Stimulated activated CD4-positive, alpha-beta T cell treated with anti-CD3 and anti-CD28 coated beads, Interleukin-12 subunit alpha, Interleukin-12 subunit beta, amount 100 ng/mL, for 48 hours (primary cell): ENCODE results near the gene WFDC8.
"Not testable (repeated sequence)": the region's sequence is repeated elsewhere in the genome, so short reads cannot be mapped to it uniquely, and the experiment has no call there.

ENCODE experiments used
- DNase-seq, 3 donors: peaks; one replicate each; pipeline ENCODE4 v3.0.0-alpha.2; 2020; ENCODE audit warnings: low read depth in 2 of 3, low spot score in 1 of 3

Gene WFDC8

GRCh38 chr20:45579184-45579583, at the start of gene WFDC8:
TSS of gene WFDC8 (minus strand) at chr20:45579284. CDS start at chr20:45579247, 37 bp downstream.
- DNase-seq = no peak

DNA sequence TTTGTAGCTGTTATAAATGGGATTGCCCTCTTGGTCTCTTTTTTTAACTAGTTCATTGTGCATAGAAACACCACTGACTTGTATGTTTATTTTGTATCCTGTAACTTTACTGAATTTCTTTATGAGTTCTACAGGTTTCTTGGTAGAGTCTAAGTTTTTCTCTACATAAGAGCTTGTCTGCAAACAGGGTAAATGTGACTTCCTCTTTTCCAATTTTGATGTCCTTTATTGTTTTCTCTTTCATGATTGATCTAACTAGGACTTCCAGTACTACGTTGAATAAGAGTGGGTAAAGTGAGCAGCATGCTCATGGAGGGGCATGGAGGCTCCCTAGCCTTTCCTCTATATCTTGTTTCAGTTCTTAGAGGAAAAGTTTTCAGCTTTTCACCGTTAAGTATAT, 47.5 kb upstream of the WFDC8 start:
- DNase-seq = no peak

DNA sequence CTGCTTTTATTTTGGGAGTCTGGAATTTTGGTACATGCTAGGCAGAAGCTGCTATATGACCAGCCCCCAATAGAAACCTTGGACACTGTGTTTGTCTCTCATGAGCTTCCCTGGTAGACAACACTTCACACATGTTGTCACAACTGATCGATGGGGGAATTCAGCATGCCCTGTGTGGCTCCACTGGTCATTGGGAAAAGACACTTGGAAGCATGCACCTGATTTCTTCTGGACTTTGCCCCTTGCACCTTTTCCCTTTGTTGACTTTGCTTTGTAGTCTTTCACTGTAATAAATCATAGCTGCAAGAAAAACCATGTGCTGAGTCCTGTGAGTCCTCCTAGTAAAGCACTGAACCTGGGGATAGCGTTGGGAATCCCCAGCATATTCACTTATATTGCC, 42.5 kb upstream of the WFDC8 start:
- DNase-seq = no peak

- DNase-seq = no peak
Measured at GRCh38 chr20:45617591-45617990, 38.5 kb upstream of the WFDC8 start.

GRCh38 chr20:45612314-45612713, 33.2 kb upstream of the WFDC8 start:
- DNase-seq = no peak

GRCh38 chr20:45611054-45611453, 32.0 kb upstream of the WFDC8 start:
- DNase-seq = peak; percentile 49 to 59 (median 58)

DNA sequence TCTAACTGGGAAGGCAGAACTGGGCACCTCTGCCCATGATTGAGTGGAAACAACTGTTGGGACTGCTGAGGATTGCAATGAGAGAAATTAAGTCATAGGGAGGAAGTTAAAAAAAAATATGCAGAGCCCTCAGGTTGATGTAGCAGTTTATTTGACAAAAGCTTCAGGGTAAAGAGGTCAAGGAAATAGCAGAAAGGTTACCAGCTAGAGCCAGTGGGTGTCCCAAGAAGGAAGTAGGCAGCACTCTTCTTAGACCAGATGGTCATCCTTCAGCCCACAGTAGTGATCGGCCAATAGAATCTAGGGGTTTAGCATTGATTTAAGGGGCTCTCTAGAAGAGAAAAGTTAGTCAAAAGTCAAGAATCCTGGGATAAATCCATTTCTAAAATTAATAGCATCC, 28.7 kb upstream of the WFDC8 start:
- no peak for DNase-seq

DNA sequence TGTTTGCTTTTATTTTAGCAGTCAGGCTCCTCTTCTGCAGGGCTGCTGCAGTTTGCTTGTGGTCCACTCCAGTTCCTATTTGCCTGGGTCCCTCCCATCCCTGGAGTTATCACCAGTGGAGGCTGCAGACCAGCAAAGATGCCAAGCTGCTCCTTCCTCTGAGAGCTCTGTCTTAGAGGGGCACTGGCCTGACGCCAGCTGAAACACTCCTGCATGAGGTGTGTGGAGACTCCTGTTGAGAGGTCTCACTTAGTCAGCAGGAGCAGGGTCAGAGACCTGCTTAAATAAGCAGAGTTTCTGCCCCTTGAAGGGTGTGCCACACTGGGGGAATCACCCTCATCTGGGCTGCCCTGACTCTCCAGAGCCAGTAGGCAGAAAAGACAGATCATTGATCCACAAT, 16.2 kb upstream of the WFDC8 start:
- DNase-seq = no peak

GRCh38 chr20:45593498-45593897, 14.4 kb upstream of the WFDC8 start:
- DNase-seq = no peak

DNA sequence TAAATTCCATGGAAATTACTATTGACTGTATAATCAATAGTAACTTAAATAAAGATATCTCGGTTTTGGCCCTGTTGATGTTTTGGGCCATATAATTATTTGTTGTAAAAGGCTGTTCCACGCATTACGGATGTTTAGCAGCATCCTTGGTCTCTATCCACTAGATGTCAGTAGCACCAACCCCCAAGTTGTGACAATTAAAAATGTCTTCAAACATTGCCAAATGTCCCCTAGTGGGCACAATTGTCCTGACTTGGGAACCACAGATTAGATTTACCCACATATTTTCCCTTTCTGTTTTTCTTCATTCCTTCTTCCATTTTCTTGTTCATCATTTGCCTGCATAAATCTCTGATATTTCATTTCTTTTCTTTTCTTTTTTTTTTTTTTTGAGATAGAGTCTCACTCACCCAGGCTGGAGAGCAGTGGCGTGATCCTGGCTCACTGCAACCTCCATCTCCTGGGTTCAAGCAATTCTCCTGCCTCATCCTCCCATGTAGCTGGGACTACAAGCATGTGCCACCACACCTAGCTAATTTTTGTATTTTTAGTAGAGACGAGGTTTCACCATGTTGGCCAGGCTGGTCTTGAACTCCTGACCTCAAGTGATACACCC, 13.6 kb upstream of the WFDC8 start:
- peak in 2 of 3 donors; percentile 5 to 30 for DNase-seq

GRCh38 chr20:45589725-45590124, 10.6 kb upstream of the WFDC8 start:
- no peak for DNase-seq

DNA sequence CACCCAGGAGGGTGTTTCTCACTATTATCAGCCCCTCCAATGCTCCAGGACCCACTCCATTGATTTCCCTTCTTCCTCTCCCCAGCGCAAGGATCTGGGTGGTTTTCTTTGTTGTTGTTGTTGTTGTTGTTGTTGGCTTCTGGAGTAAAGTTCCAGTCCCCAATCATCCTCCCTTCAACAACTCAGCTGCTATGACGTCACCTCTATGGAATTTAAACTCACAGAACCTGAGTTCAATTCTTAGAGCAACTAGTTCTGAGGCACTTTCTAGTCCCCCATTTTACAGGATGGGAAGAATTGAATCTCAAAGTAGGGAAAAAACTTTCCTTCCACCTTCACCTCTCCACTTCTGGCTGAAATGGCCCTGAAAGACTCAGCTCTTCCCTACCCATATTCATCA, 9.7 kb upstream of the WFDC8 start:
- no peak for DNase-seq

GRCh38 chr20:45585986-45586385, 6.9 kb upstream of the WFDC8 start:
- DNase-seq = not testable (repeated sequence)

DNA sequence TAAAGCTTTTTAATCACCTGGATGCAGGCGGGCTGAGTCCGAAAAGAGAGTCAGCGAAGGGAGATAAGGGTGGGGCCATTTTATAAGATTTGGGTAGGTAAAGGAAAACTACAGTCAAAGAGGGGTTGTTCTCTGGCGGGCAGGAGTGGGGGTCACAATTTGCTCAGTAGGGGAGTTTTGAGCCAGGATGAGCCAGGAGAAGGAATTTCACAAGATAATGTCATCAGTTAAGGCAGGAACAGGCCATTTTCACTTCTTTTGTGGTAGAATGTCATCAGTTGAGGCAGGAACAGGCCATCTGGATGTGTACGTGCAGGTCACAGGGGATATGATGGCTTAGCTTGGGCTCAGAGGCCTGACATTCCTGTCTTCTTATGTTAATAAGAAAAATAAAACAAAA, 5.2 kb upstream of the WFDC8 start:
- not testable (repeated sequence) for DNase-seq

GRCh38 chr20:45583502-45583901, 4.4 kb upstream of the WFDC8 start:
- no peak for DNase-seq

GRCh38 chr20:45581702-45582101, 2.6 kb upstream of the WFDC8 start:
- DNase-seq = no peak

DNA sequence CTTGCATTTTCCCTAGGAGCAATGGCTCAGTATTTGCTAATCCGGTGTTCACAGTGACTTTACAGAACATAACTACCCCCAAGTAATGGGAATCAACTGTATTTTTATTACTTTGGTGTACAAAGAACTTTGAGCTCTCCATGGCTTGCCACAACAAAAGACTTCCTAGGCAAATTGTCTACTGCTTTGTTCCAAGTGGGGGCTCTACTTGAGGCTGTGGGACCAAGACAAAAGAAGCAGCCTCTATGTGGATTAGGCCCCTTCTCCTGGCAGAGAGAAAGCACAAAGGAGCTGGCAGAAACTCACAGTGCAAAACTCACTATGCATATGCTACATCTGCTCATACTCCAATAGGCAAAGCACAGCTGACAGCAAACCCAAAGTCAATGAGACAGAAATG, 853 bp downstream of the WFDC8 start:
- no peak for DNase-seq

GRCh38 chr20:45576995-45577394, 2.1 kb downstream of the WFDC8 start:
- no peak for DNase-seq

DNA sequence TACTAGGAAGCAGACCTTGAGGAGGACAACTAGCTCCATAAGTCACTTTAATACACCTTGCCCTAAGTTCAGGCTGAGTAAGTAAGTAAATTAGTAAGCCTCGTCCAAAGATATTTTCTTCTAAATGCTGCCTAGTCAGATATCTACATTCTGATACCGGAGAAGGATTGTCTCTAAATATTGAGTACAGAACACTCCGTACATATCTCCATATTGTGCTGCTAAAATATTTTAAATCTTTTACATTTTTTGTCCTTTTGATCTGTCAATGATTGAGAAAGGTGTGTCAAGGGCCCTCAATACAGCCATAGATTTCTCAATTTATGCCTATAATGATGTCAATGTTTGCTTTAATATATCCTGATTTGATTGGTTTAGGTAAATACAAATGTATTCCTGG, 3.2 kb downstream of the WFDC8 start:
- DNase-seq = no peak

DNA sequence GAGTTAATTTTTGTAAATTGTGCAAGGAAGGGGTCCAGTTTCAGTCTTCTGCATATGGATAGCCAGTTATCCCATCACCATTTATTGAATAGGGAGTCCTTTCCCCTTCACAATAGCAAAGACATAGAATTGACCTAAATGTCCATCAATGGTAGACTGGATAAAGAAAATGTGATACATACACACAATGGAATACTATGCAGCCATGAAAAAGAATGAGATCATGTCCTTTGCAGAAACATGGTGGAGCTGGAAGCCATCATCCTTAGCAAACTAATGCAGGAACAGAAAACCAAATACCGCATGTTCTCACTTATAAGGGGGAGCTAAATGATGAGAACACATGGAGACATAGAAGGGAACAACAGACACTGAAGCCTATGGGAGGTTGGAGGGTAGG, 9.4 kb downstream of the WFDC8 start:
- DNase-seq = not testable (repeated sequence)

DNA sequence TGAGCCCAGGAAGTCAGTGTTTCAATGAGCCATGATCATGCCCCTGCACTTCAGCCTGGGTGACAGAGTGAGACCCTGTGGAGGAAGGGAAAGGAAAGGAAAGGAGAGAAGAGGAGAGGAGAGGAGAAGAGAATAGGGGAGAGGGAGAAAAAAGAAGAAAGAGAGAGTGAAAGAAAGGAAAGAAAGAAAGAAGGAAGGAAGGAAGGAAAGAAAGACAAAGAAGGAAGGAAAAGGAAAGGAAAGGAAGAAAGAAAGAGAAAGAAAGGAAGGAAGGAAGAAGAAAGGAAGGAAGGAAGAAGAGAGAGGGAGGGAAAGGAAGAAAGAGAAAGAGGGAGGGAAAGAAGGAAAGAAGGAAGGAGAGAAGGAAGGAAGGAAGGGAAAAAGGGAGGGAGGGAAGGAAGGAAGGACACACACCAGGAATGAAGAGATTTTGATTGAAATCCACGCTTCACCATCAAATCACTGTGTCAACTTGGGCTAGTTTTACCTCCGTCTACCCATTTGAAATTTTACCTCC, 14.3 kb downstream of the WFDC8 start:
- no peak for DNase-seq

DNA sequence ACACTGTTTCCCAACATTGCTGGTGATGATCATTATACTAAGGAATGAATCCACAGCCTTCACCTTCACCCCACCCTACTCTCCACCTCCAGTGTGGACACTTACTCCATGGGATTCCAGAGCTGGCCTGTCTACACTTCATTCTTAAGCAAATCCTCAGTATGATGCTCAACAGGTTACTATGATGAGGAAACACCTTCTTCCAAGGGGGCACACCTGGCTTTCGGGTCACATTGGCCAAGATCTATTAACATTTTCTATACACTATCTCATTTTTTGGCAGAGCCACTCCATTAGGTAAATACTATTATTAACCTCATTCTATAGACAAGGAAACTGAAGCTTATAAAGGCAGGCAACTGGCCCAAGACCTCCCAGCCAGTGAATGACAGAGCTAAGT, 23.9 kb downstream of the WFDC8 start:
- DNase-seq = no peak

- DNase-seq = no peak
Measured at GRCh38 chr20:45552456-45552855, 26.6 kb downstream of the WFDC8 start.
